Measurements from ENCODE around the gene UTY.

DNA sequence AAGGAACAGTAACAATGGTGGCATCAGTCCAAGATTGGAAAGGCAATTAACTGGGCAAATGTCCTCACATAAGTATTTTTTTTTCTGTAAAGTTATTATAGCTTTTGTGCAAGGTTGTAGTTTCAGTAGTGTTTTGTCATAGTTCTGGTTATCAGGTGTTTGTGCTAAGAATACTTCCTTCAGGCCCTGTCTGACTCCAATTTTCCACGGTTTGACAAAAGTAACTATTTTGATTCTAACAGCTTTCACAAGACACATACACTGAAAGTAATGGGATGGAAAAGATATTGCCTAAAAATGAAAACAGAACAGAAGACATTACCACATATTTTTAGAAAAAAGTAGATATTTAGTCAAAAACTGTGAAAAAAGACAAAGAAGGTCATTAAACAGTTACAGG, 40.6 kb upstream of the UTY start:
- TF ChIP-seq PBX2 (CRISPR knock-in tag; IDR thresholded peaks at IDR 0.05; ENCODE audit: low read depth) = no peak
- no peak for TF ChIP-seq PBX2 (tag; conservative IDR thresholded peaks at IDR 0.05; ENCODE audit: low read depth)
- no peak for TF ChIP-seq GABPA (tag; conservative IDR thresholded peaks at IDR 0.05; ENCODE audit: low read depth)
- no peak for TF ChIP-seq ETV5 (CRISPR knock-in tag; IDR thresholded peaks at IDR 0.05; ENCODE audit: low read depth)
- TF ChIP-seq FOSL1 (tag; conservative IDR thresholded peaks at IDR 0.05) = no peak
